ENCODE measurements around the gene PNMA6A. TPM values are rescaled to one million over a fixed set of nuclear protein-coding genes. Genes with fewer than 3 reads are reported as not detected.

The PNMA6A gene
- total RNA-seq, 1 donor from 2014 or later: 7.8 TPM

- H3K27me3 ChIP-seq (ENCODE audit: control insufficient read depth, insufficient read depth, low read length): no peaks in the 10 kb centered on the region
- H3K4me3 ChIP-seq (ENCODE audit: low read depth, low read length): no peak overlapping the region
- TF ChIP-seq, protein P1, sequence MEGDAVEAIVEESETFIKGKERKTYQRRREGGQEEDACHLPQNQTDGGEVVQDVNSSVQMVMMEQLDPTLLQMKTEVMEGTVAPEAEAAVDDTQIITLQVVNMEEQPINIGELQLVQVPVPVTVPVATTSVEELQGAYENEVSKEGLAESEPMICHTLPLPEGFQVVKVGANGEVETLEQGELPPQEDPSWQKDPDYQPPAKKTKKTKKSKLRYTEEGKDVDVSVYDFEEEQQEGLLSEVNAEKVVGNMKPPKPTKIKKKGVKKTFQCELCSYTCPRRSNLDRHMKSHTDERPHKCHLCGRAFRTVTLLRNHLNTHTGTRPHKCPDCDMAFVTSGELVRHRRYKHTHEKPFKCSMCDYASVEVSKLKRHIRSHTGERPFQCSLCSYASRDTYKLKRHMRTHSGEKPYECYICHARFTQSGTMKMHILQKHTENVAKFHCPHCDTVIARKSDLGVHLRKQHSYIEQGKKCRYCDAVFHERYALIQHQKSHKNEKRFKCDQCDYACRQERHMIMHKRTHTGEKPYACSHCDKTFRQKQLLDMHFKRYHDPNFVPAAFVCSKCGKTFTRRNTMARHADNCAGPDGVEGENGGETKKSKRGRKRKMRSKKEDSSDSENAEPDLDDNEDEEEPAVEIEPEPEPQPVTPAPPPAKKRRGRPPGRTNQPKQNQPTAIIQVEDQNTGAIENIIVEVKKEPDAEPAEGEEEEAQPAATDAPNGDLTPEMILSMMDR (IDR thresholded peaks at IDR 0.05; ENCODE audit: insufficient read depth, low read length, poor library complexity, severe bottlenecking): no peak
- H3K36me3 ChIP-seq (ENCODE audit: control insufficient read depth, insufficient read depth, low read length): no peaks in the 10 kb centered on the region
- DNase-seq (ENCODE audit: low read depth): no peak
Measured at GRCh38 chrX:153049093-153049492, 23.2 kb upstream of the PNMA6A start.

- DNase-seq (ENCODE audit: low read depth): no peak
- H3K4me3 ChIP-seq (ENCODE audit: low read depth, low read length): no peak overlapping the region
- H3K36me3 ChIP-seq (ENCODE audit: control insufficient read depth, insufficient read depth, low read length): no peaks in the 10 kb centered on the region
- TF ChIP-seq, protein P1 (IDR thresholded peaks at IDR 0.05; ENCODE audit: insufficient read depth, low read length, poor library complexity, severe bottlenecking): no peak
- peaks cover 15% of the 10 kb centered on the region for H3K27me3 ChIP-seq (ENCODE audit: control insufficient read depth, insufficient read depth, low read length)
Measured at GRCh38 chrX:153052534-153052933, 19.7 kb upstream of the PNMA6A start.

GRCh38 chrX:153055871-153056749, 16.1 kb upstream of the PNMA6A start, which contains the start of gene PNMA3:
PNMA3 (plus strand) TSS chrX:153056470; CDS start chrX:153057056, 586 bp downstream.
- Histone ChIP-seq H3K27me3 (ENCODE audit: control insufficient read depth, insufficient read depth, low read length) (peaks cover 21% of the 10 kb centered on the region), H3K4me3 (ENCODE audit: low read depth, low read length) (no peak within 1 kb of the TSS), H3K36me3 (ENCODE audit: control insufficient read depth, insufficient read depth, low read length) (no peaks in the 10 kb centered on the region)
- TF ChIP-seq, protein P1 (IDR thresholded peaks at IDR 0.05; ENCODE audit: insufficient read depth, low read length, poor library complexity, severe bottlenecking): no peak
- DNase-seq (ENCODE audit: low read depth): no peak

- Histone ChIP-seq H3K27me3 (ENCODE audit: control insufficient read depth, insufficient read depth, low read length) (peaks cover 21% of the 10 kb centered on the region), H3K36me3 (ENCODE audit: control insufficient read depth, insufficient read depth, low read length) (no peaks in the 10 kb centered on the region), H3K4me3 (ENCODE audit: low read depth, low read length) (no peak overlapping the region)
- TF ChIP-seq, protein P1 (IDR thresholded peaks at IDR 0.05; ENCODE audit: insufficient read depth, low read length, poor library complexity, severe bottlenecking): no peak
- DNase-seq (ENCODE audit: low read depth): no peak
Measured at GRCh38 chrX:153057281-153057680, 15.0 kb upstream of the PNMA6A start.

- DNase-seq (ENCODE audit: low read depth): no peak
- Histone ChIP-seq H3K36me3 (ENCODE audit: control insufficient read depth, insufficient read depth, low read length) (no peaks in the 10 kb centered on the region), H3K4me3 (ENCODE audit: low read depth, low read length) (no peak overlapping the region), H3K27me3 (ENCODE audit: control insufficient read depth, insufficient read depth, low read length) (peaks cover 21% of the 10 kb centered on the region)
- TF ChIP-seq, protein P1 (IDR thresholded peaks at IDR 0.05; ENCODE audit: insufficient read depth, low read length, poor library complexity, severe bottlenecking): no peak
Measured at GRCh38 chrX:153059191-153060094, 12.8 kb upstream of the PNMA6A start.
